Right renal cortex interstitium (tissue), 3 donors: Measurements from ENCODE around the gene LAPTM4A. TPM values are rescaled to one million over a fixed set of nuclear protein-coding genes. Genes with fewer than 3 reads are reported as not detected.
"Not testable (repeated sequence)": the region's sequence is repeated elsewhere in the genome, so short reads cannot be mapped to it uniquely, and the experiment has no call there.

Source experiments
- DNase-seq, 3 donors: peaks; one replicate each; pipeline ENCODE4 v3.0.0-alpha.2; 2013; ENCODE audit warnings: low read depth in 3 of 3, low spot score in 2 of 3
- polyA plus RNA-seq, 3 donors: library from polyadenylated mRNA; unstranded; fragments of 120-200 nt; gene quantifications; one replicate each; pipeline ENCODE4 v1.2.1, GENCODE V29; 2013; ENCODE audit not compliant: insufficient read length in 3 of 3

LAPTM4A gene
- polyA plus RNA-seq, 3 donors, result 504 to 548 (median 510) TPM

DNA sequence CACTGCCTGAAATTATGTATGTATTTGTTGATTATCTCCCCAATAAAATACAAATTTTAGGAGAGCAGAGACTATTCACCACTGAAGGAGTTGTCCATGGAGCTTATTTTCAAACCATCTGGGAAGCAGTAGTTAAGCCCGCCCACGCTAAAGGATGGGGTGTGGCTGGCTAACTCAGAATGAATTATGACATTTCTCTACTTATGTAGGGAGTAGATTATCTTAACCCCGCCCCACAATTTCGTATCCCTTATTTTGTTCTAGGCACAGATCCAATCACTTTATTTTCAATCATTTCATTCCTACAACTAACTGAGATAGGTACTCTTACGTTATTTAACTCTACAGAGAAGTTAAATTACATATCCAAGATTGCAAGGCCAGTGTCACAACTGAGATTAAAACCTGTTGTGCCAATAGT, 1.4 kb upstream of the LAPTM4A start:
- no peak for DNase-seq

DNA sequence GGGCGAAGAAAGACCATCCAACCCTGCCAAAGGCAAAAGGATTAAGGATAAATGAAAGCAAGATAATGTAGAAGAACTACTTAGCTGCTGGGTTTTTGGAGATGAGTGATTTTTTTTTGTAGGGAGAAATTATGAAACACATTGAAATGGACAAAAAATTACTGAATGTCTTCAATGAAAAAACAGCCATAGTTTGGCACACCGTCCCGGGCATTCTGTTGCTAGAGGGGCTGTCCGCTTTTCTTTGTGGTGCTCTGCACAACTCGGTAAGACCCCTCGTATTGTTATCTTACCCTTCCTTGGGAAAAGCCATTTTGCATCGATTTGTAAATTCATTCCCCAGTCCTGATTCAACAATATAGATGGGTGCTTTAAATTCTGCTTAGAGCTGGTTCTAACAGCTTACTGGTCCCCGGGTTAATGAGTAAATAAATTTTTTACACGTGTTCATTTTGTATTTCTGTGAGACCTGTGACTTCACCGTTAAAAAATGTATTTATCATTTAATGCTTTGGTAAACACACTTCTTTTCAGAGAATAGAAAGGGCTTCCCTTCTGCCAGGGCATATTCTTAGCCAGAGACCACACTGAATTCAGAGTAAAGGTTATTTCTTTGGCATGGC, 912 bp upstream of the LAPTM4A start:
- no peak for DNase-seq

GRCh38 chr2:20050646-20051531, 539 bp downstream of the LAPTM4A start:
- no peak for DNase-seq

GRCh38 chr2:20050104-20050645, 1.3 kb downstream of the LAPTM4A start:
- DNase-seq, result peak in 1 of 3 donors; percentile 47

DNA sequence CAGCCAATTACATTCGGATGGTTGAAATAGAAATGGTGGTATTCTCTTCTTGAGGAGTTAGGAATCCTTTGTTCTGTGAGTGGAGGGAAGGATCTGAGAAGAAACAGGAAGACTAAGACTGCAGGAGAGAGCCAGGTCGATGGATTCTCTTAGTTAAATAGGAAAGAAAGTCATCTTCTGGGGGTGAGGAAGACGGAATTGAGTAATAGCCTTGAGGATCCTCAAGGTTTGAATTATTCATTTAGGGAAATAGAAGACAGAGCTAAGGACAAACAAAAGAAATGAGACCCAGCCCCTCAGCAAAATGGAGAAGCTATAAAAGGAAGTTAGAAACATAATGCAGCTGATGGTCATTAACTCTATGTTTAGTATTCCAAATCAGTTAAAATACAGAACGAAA, 1.8 kb downstream of the LAPTM4A start:
- DNase-seq, result no peak

- no peak for DNase-seq
These were observed 2.7 kb downstream of the LAPTM4A start for GRCh38 chr2:20048488-20049448.

DNA sequence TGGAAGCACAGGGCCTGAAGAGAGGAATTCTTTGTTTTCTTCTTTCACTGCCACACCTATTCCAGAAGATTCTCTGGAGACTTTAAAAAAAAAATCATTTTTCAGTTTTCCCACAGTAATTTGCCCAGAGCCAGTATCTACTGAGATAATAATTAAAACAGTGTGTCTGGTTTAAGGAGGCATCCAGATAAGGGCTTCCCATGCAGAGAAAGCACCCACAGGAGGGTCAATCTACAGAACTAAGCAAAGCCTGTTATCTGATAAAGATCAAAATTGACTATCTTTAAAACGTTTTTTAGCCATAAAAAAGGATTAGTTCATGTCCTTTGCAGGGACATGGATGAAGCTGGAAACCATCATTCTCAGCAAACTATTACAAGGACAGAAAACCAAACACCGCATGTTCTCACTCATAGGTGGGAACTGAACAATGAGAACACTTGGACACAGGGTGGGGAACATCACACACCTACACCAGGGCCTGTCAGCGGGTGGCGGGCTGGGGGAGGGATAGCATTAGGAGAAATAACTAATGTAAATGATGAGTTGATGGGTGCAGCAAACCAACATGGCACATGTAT, 5.6 kb downstream of the LAPTM4A start:
- not testable (repeated sequence) for DNase-seq

DNA sequence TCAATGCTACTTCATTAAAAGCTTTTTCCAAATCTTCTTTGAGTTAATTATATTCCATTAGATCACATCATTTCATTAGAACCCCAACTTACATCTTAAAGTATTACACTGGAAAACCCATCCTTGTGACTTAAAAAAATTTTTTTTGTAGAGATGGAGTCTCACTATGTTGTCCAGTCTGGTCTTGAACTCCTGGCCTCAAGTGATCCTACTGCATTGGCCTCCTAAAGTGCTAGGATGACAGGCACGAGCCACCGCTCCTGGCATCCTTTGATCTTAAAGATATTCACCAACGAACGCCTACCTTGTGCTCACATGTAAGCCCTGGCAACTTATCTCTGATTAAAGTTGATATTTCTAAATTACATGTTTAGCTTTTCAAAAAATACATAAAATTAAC, 6.7 kb downstream of the LAPTM4A start:
- no peak for DNase-seq

- DNase-seq, result no peak
These were observed 8.9 kb downstream of the LAPTM4A start for GRCh38 chr2:20042531-20042930.

- DNase-seq, result no peak
These were observed 10.8 kb downstream of the LAPTM4A start for GRCh38 chr2:20040489-20041172.

DNA sequence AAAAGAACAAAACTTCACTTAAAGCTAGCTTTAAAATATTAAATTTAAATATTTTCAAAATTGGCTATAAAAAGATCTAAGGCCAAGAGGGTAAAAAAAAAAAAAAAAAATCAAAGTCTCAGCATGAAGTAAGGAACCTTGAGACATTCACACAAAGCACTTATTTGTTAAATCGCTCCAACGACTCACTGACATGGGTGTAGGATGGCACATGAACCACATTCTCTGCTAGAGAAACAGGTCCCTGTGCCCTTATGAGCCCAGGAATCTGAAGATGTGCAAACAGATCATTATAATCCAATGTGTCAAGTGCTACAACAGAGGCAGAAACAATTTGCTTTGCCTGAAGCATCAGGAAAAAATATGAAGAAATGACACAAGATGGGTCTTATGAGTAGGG, 13.8 kb downstream of the LAPTM4A start:
- no peak for DNase-seq

DNA sequence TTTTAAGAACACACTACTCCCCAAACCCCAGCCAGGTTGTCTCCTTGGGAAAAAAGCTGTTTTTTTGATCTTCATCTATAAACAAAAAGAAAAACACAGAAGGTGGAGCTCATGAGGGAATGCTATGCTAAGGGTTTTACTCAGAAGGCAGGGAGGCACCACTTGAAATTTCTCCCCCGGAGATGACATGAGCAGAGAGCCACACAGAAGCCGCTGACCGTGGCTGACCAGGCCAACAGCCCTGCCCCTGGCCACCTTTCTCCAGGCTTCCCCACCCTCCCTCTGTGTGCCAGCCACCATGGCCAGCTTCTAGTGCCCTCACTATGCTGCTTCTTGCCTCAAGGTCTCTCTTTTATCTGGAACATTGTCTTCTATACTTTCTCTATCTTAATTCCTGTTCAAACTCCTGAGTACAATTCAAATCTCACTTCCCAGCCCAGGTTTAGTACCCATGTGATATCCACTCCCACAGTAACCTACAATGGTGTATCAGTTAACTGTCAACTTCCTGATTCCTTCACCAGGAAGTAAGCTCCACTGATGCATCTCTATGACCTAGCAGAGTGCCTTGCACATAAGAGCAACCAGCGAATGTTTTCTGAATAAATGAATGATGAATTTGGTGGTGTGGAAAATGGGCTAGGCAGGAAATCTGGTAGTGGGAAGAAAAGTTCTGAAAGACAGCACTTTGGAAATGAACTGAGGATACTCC, 15.3 kb downstream of the LAPTM4A start:
- DNase-seq, result no peak

DNA sequence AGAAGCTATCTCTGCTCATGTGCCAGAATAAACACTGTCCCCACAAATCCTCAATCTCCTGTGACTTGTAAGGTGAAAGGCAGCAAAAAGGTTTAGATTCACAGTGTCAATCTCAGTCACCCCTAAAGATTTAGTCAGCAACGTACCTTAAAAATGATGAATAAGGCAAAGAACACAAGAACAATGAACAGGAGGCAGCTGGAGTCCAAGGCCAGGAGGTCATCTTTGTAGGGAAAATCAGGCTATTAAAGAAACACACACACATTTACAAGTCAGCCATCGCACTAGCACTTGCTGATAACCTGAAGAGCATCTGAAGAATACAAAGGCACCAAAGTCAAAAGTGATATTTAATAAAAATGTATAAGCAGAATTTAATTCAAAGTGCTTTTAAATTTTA, 16.6 kb downstream of the LAPTM4A start:
- DNase-seq, result no peak

DNA sequence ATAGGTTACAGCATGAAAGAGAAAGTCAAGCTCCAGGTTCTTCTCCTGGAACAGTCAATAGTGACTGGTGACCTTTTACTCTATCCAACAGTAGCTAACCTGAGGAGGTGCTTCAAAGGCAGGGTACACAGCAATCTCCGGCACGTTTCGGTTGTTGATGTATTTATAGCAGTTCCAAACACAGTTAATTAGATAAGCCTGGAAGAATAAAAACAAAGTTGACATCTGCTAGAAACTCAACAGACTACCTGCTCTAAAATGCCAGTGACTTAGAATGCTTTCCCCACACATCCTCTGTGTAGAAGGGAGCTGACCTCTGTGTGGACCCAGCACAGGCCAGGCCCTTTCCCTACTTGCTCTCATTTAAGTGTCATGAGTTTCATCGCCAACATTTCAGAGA, 17.2 kb downstream of the LAPTM4A start:
- DNase-seq, result no peak

GRCh38 chr2:20033322-20033721, 18.1 kb downstream of the LAPTM4A start:
- DNase-seq, result no peak

DNA sequence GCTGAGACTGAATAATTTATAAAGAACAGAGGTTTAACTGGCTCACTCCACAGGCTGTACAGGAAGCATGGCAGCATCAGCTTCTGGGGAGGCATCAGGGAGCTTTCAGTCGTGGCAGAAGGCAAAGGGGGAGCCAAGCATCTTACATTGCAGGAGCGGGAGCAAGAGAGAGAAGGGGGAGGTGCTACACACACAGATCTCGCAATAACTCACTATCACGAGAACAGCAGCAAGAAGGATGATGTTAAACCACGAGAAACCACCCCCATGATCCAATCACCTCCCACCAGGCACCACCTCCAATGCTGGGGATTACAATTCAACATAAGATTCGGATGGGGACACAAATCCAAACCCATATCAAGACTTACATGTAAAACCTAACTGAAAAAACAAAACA, 21.2 kb downstream of the LAPTM4A start:
- no peak for DNase-seq

GRCh38 chr2:20027705-20028434, 23.6 kb downstream of the LAPTM4A start:
- no peak for DNase-seq

DNA sequence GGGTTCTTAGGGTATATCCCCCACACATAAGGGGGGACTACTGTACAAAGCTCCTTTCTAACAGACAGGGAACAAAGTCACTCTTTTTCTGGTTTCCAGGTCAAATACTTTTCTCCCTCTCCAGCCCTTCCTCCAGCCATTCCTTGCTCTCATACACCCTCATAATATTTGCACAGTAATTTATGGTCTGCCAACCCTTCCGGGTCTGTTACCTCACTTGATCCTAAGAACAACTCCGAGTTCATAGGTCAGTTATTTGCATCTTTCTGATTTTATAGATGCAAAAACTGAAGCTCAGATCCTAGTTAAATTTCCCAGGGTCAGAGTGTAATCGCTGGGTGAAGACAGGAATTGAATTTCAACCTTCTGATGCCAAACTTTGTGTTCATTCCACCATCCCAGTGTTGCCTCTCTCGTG, 24.2 kb downstream of the LAPTM4A start:
- no peak for DNase-seq
